ENCODE data around the gene PHLDB2.

DNA sequence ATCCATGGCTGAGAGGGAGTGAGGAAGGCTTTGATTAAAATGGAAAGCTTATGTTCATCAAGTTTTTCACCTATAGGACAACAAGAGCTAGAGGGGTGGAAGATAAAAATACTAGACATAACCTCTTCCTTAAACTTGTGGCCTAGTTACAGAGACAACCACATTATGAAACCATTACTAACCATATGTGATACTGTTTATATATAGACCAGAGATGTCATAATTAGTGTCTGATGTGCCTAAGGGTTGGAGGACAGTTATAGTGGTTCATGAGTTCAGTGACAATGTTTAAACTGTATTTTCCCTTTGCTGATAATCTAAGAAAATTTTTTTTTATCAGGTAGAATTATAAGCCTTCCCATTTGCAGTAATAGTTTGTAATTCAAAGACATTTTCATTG lies 23.7 kb downstream of the PHLDB2 start:
- TF ChIP-seq POLR2A (IDR thresholded peaks at IDR 0.05; ENCODE audit: low read length) (no peak), GATA1 (IDR thresholded peaks at IDR 0.05; ENCODE audit: low read depth, low read length) (no peak)
